ENCODE results near the gene DOCK10.

- TF ChIP-seq, protein P1, sequence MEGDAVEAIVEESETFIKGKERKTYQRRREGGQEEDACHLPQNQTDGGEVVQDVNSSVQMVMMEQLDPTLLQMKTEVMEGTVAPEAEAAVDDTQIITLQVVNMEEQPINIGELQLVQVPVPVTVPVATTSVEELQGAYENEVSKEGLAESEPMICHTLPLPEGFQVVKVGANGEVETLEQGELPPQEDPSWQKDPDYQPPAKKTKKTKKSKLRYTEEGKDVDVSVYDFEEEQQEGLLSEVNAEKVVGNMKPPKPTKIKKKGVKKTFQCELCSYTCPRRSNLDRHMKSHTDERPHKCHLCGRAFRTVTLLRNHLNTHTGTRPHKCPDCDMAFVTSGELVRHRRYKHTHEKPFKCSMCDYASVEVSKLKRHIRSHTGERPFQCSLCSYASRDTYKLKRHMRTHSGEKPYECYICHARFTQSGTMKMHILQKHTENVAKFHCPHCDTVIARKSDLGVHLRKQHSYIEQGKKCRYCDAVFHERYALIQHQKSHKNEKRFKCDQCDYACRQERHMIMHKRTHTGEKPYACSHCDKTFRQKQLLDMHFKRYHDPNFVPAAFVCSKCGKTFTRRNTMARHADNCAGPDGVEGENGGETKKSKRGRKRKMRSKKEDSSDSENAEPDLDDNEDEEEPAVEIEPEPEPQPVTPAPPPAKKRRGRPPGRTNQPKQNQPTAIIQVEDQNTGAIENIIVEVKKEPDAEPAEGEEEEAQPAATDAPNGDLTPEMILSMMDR (IDR thresholded peaks at IDR 0.05) = no peak
- no peak for TF ChIP-seq SP1 (CRISPR knock-in tag; conservative IDR thresholded peaks at IDR 0.05)
- TF ChIP-seq MAX (CRISPR knock-in tag; IDR thresholded peaks at IDR 0.05) = no peak
- TF ChIP-seq OVOL2 (CRISPR knock-in tag; IDR thresholded peaks at IDR 0.05; ENCODE audit: borderline replicate concordance) = no peak
- TF ChIP-seq IRF2 (CRISPR knock-in tag; IDR thresholded peaks at IDR 0.05; ENCODE audit: borderline replicate concordance, low read depth) = no peak
Observed at GRCh38 chr2:224875841-224876240, 166.4 kb downstream of the DOCK10 start.
